NCI-H2171 (cell line): ENCODE measurements around the gene HOXD8.
A peak's percentile ranks its signal among the peaks of the same experiment; 100 is the strongest.

Experiments
- DNase-seq: peaks from one replicate; lab custom pipeline; 2025; lab: John Stamatoyannopoulos, UW

The HOXD8 gene

GRCh38 chr2:176091329-176092258 lies 37.9 kb upstream of the HOXD8 start:
- DNase-seq: no peak

GRCh38 chr2:176092270-176093144 lies 37.0 kb upstream of the HOXD8 start, which contains the start of gene HOXD13:
HOXD13 (plus strand) TSS chr2:176092721; CDS start chr2:176092891, 170 bp downstream.
- DNase-seq: peak; percentile 30

GRCh38 chr2:176093145-176093897 lies 36.2 kb upstream of the HOXD8 start:
- peak; percentile 38 for DNase-seq

GRCh38 chr2:176093898-176094249 lies 35.6 kb upstream of the HOXD8 start:
- DNase-seq: no peak

- no peak for DNase-seq
Observed at GRCh38 chr2:176094349-176094748, 35.2 kb upstream of the HOXD8 start.

- no peak for DNase-seq
Observed at GRCh38 chr2:176095421-176095820, 34.1 kb upstream of the HOXD8 start.

- no peak for DNase-seq
Observed at GRCh38 chr2:176096243-176096985, 33.1 kb upstream of the HOXD8 start.

GRCh38 chr2:176096986-176097819 lies 32.3 kb upstream of the HOXD8 start:
- peak; percentile 77 for DNase-seq

GRCh38 chr2:176097820-176098365 lies 31.6 kb upstream of the HOXD8 start:
- DNase-seq: no peak

GRCh38 chr2:176098366-176099158 lies 30.9 kb upstream of the HOXD8 start:
- DNase-seq: no peak

- no peak for DNase-seq
Observed at GRCh38 chr2:176099159-176099727, 30.3 kb upstream of the HOXD8 start.

GRCh38 chr2:176099728-176100546 lies 29.6 kb upstream of the HOXD8 start, which contains the start of gene HOXD12:
HOXD12 (plus strand) TSS chr2:176099795; CDS start chr2:176099802, 7 bp downstream.
- no peak for DNase-seq

- no peak for DNase-seq
Observed at GRCh38 chr2:176100547-176101140, 28.9 kb upstream of the HOXD8 start.

GRCh38 chr2:176101216-176101830 lies 28.2 kb upstream of the HOXD8 start:
- DNase-seq: no peak

- no peak for DNase-seq
Observed at GRCh38 chr2:176101842-176102241, 27.7 kb upstream of the HOXD8 start.

GRCh38 chr2:176102309-176102866 lies 27.1 kb upstream of the HOXD8 start:
- DNase-seq: no peak

GRCh38 chr2:176103194-176103593 lies 26.3 kb upstream of the HOXD8 start:
- no peak for DNase-seq
